CMK (cell line): ENCODE data around the gene LRRC2.
"Not testable (repeated sequence)": the region's sequence is repeated elsewhere in the genome, so short reads cannot be mapped to it uniquely, and the experiment has no call there.

Experiments
- DNase-seq: peaks from one replicate; pipeline ENCODE4 v3.0.0-alpha.2; 2010; ENCODE audit warnings: low read depth

LRRC2 gene

GRCh38 chr3:46496746-46497555 lies 69.2 kb downstream of the LRRC2 start:
- no peak for DNase-seq

GRCh38 chr3:46495901-46496456 lies 70.1 kb downstream of the LRRC2 start:
- no peak for DNase-seq

GRCh38 chr3:46494491-46494890 lies 71.6 kb downstream of the LRRC2 start:
- not testable (repeated sequence) for DNase-seq

GRCh38 chr3:46492890-46493547 lies 73.1 kb downstream of the LRRC2 start:
- DNase-seq: no peak

GRCh38 chr3:46491089-46492070 lies 74.7 kb downstream of the LRRC2 start:
- no peak for DNase-seq

- DNase-seq: no peak
Measured at GRCh38 chr3:46490338-46491084, 75.6 kb downstream of the LRRC2 start.

GRCh38 chr3:46489875-46490274 lies 76.2 kb downstream of the LRRC2 start:
- no peak for DNase-seq

GRCh38 chr3:46489381-46489780 lies 76.7 kb downstream of the LRRC2 start:
- DNase-seq: no peak

- DNase-seq: peak; percentile 78
Measured at GRCh38 chr3:46488735-46489361, 77.3 kb downstream of the LRRC2 start.

- DNase-seq: no peak
Measured at GRCh38 chr3:46485779-46486175, 80.3 kb downstream of the LRRC2 start.

- DNase-seq: no peak
Measured at GRCh38 chr3:46484911-46485778, 81.0 kb downstream of the LRRC2 start.

- DNase-seq: no peak
Measured at GRCh38 chr3:46484388-46484787, 81.7 kb downstream of the LRRC2 start.

- no peak for DNase-seq
Measured at GRCh38 chr3:46483825-46484224, 82.3 kb downstream of the LRRC2 start.

- DNase-seq: no peak
Measured at GRCh38 chr3:46482632-46483350, 83.3 kb downstream of the LRRC2 start.

GRCh38 chr3:46481636-46482035 lies 84.5 kb downstream of the LRRC2 start:
- no peak for DNase-seq

- no peak for DNase-seq
Measured at GRCh38 chr3:46480491-46481195, 85.5 kb downstream of the LRRC2 start.

GRCh38 chr3:46479696-46480095 lies 86.4 kb downstream of the LRRC2 start:
- DNase-seq: no peak

- DNase-seq: no peak
Measured at GRCh38 chr3:46479021-46479420, 87.1 kb downstream of the LRRC2 start.

- no peak for DNase-seq
Measured at GRCh38 chr3:46478341-46478740, 87.8 kb downstream of the LRRC2 start.
